ENCODE data around the gene BAG3. TPM values are rescaled to one million over a fixed set of nuclear protein-coding genes. Genes with fewer than 3 reads are reported as not detected.
A peak's percentile ranks its signal among the peaks of the same experiment; 100 is the strongest.

The BAG3 gene
- total and polyA plus RNA-seq, 2 donors from 2014 or later: 42.0 to 54.9 TPM

DNA sequence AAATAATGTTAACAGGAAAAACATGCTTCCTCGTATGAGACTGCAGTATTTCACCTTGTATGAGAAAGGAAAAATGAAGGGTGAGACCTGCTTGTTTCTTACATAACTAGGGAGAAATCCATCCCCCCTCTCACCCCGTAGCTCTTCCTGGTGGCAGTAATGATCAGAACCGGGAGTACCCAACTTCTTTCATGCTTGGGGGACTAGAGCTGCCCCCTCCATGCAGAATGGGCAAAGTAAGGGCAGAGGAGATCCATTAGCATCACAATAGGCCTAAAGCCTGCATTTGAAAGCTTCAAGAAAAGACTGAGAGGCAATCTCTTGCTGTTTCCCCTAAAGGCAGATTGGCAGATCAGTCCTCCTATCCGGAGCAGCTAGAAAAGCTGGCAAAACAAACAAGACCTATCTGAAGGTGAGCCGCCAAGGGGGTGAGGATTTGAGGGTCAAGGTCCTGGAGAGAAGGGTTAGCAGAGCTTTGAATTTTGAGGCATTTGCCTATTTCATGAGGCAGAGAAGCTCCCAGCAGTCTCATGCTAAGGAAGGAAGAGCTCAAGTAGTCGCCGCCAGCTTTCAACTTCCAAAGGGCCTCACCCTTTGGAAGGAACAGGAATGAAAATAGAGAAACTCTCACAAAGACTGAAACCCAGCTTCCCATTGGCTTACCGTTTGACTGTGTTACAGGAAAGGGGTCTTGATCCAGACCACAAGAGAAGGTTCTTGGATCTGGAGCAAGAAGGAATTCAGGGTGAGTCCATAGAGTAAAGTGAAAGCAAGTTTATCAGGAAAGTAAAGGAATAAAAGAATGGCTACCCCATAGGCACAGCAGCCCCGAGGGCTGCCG lies 36.2 kb downstream of the BAG3 start:
- intact Hi-C loops (cut with DNase I): no loop called here
- Histone ChIP-seq H3K4me1 (ENCODE audit: control insufficient read depth in 2 of 3, insufficient read depth in 2 of 3, low read depth in 1 of 3, low read length in 3 of 3) (no peaks in the 10 kb centered on the region), H3K9me3 (ENCODE audit: control insufficient read depth in 2 of 3, insufficient read depth in 1 of 3, low read length in 3 of 3) (no peaks in the 10 kb centered on the region), H3K4me3 (ENCODE audit: low read length in 3 of 3) (no peak overlapping the region), H3K27ac (ENCODE audit: low read depth in 2 of 2, low read length in 2 of 2) (peak overlapping the region in 1 of 2 donors; percentile 18), H3K27me3 (ENCODE audit: control insufficient read depth, insufficient read depth, low read length) (no peaks in the 10 kb centered on the region), H3K9ac (ENCODE audit: low read length in 3 of 3) (peak overlapping the region in 1 of 3 donors; percentile 62), H3K36me3 (ENCODE audit: control insufficient read depth in 2 of 3, insufficient read depth in 3 of 3, low read length in 3 of 3) (no peaks in the 10 kb centered on the region)
- FAIRE-seq: no peak
- TF ChIP-seq, protein P1, sequence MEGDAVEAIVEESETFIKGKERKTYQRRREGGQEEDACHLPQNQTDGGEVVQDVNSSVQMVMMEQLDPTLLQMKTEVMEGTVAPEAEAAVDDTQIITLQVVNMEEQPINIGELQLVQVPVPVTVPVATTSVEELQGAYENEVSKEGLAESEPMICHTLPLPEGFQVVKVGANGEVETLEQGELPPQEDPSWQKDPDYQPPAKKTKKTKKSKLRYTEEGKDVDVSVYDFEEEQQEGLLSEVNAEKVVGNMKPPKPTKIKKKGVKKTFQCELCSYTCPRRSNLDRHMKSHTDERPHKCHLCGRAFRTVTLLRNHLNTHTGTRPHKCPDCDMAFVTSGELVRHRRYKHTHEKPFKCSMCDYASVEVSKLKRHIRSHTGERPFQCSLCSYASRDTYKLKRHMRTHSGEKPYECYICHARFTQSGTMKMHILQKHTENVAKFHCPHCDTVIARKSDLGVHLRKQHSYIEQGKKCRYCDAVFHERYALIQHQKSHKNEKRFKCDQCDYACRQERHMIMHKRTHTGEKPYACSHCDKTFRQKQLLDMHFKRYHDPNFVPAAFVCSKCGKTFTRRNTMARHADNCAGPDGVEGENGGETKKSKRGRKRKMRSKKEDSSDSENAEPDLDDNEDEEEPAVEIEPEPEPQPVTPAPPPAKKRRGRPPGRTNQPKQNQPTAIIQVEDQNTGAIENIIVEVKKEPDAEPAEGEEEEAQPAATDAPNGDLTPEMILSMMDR (IDR thresholded peaks at IDR 0.05; ENCODE audit: borderline replicate concordance, extremely low read depth, insufficient read depth): no peak
- peak in 2 of 5 donors; percentile 35 to 36 for DNase-seq

GRCh38 chr10:119688033-119688508 lies 36.9 kb downstream of the BAG3 start:
- DNase-seq (peak in 1 of 5 donors; percentile 35), FAIRE-seq (no peak)
- Histone ChIP-seq H3K27me3 (ENCODE audit: control insufficient read depth, insufficient read depth, low read length) (no peaks in the 10 kb centered on the region), H3K36me3 (ENCODE audit: control insufficient read depth in 2 of 3, insufficient read depth in 3 of 3, low read length in 3 of 3) (no peaks in the 10 kb centered on the region), H3K4me1 (ENCODE audit: control insufficient read depth in 2 of 3, insufficient read depth in 2 of 3, low read depth in 1 of 3, low read length in 3 of 3) (no peaks in the 10 kb centered on the region), H3K4me3 (ENCODE audit: low read length in 3 of 3) (no peak overlapping the region), H3K27ac (ENCODE audit: low read depth in 2 of 2, low read length in 2 of 2) (no peak overlapping the region), H3K9me3 (ENCODE audit: control insufficient read depth in 2 of 3, insufficient read depth in 1 of 3, low read length in 3 of 3) (no peaks in the 10 kb centered on the region), H3K9ac (ENCODE audit: low read length in 3 of 3) (no peak overlapping the region)
- TF ChIP-seq, protein P1 (IDR thresholded peaks at IDR 0.05; ENCODE audit: borderline replicate concordance, extremely low read depth, insufficient read depth): no peak
- intact Hi-C loops (cut with DNase I): no loop called here

DNA sequence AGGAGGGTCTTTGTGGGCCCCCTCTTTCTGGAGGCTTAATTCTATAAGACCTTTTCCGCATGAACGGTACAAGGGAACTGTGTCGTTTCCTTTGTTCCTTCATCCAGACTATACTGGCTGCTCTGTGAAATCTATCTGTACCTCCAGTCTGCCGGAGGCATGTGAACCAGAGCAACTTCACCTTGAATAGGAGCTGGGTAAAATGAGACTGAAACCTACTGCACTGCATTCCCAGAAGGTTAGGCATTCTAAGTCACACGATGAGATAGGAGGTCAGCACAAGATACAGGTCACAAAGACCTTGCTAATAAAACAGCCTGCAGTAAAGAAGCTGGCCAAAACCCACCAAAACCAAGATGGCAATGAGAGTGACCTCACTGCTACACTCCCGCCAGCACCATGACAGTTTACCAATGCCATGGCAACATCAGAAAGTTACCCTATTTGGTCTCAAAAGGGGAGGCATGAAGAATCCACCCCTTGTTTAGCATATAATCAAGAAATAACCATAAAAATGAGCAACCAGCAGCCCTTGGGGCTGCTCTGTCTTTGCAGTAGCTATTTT lies 37.9 kb downstream of the BAG3 start:
- FAIRE-seq (no peak), DNase-seq (peak in 1 of 5 donors; percentile 48)
- no peaks in the 10 kb centered on the region for H3K9me3 ChIP-seq (ENCODE audit: control insufficient read depth in 2 of 3, insufficient read depth in 1 of 3, low read length in 3 of 3)

More for the DNA sequence above, 37.9 kb downstream of the BAG3 start:
- Histone ChIP-seq H3K27ac (ENCODE audit: low read depth in 2 of 2, low read length in 2 of 2) (no peak overlapping the region), H3K36me3 (ENCODE audit: control insufficient read depth in 2 of 3, insufficient read depth in 3 of 3, low read length in 3 of 3) (no peaks in the 10 kb centered on the region), H3K4me1 (ENCODE audit: control insufficient read depth in 2 of 3, insufficient read depth in 2 of 3, low read depth in 1 of 3, low read length in 3 of 3) (no peaks in the 10 kb centered on the region), H3K27me3 (ENCODE audit: control insufficient read depth, insufficient read depth, low read length) (no peaks in the 10 kb centered on the region), H3K4me3 (ENCODE audit: low read length in 3 of 3) (no peak overlapping the region), H3K9ac (ENCODE audit: low read length in 3 of 3) (no peak overlapping the region)
- intact Hi-C loops (cut with DNase I): no loop called here
- TF ChIP-seq, protein P1 (IDR thresholded peaks at IDR 0.05; ENCODE audit: borderline replicate concordance, extremely low read depth, insufficient read depth): no peak

All from kidney (tissue), 14 donors.